Bronchial epithelial cell (primary cell): ENCODE results near the gene PAX5. TPM values are rescaled to one million over a fixed set of nuclear protein-coding genes. Genes with fewer than 3 reads are reported as not detected.
A peak's percentile ranks its signal among the peaks of the same experiment; 100 is the strongest.

Experiments
- DNase-seq: peaks from one replicate; pipeline ENCODE4 v3.0.0-alpha.2; 2010; ENCODE audit warnings: low read depth
- FAIRE-seq: peaks from 2 replicates; lab custom pipeline; 2011; peaks lifted over from hg19 to GRCh38; lab: Jason Lieb, UNC
- H3K27me3 ChIP-seq: 2 replicates; pipeline ENCODE4 v1.5.1; 2011; ENCODE audit warnings: low read length; ENCODE audit not compliant: control insufficient read depth, insufficient read depth
- H3K36me3 ChIP-seq: 2 replicates; pipeline ENCODE4 v1.5.1; 2011; ENCODE audit warnings: low read length; ENCODE audit not compliant: control insufficient read depth, insufficient read depth
- H3K4me3 ChIP-seq: 2 replicates; pipeline ENCODE4 v1.5.1; 2011; ENCODE audit warnings: mild to moderate bottlenecking, low read depth, low read length, control low read depth
- CTCF ChIP-seq: IDR thresholded peaks from 2 replicates; pipeline ENCODE4 v1.5.1; 2011; ENCODE audit warnings: mild to moderate bottlenecking, moderate library complexity, low read length, control low read depth, inconsistent platforms; ENCODE audit not compliant: insufficient read depth, severe bottlenecking
- total RNA-seq: library from RNA; depleted of rRNA; stranded (reverse); fragments of >200 nt; gene quantifications from 2 replicates; pipeline ENCODE4 v1.2.1, GENCODE V29; 2014

Gene PAX5
- total RNA-seq, 1 donor from 2014 or later: not detected

- FAIRE-seq (no peak), DNase-seq (no peak)
- TF ChIP-seq CTCF: no peak
- Histone ChIP-seq H3K36me3 (no peaks in the 10 kb centered on the region), H3K4me3 (no peak overlapping the region), H3K27me3 (peaks cover 10% of the 10 kb centered on the region)
These were observed 103.1 kb downstream of the PAX5 start for GRCh38 chr9:36930941-36931340.

DNA sequence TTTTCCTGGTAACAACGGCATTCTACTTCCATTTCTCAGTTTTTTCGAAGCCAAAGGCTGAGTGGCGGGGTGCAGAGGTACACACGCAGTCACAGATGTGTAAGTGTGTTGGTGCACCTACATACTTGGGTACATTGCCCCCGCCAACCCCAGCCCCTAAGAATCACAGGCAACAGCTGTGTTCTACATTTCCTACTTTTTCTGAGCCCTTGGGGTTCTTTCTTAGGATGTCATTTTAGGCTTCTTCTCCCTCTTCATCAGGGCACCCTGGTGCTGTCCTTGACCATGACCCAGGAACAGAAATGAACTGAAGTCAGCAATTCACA is 104.8 kb downstream of the PAX5 start:
- Histone ChIP-seq H3K27me3 (peaks cover 15% of the 10 kb centered on the region), H3K4me3 (no peak overlapping the region), H3K36me3 (no peaks in the 10 kb centered on the region)
- TF ChIP-seq CTCF: no peak
- FAIRE-seq (no peak), DNase-seq (no peak)

DNA sequence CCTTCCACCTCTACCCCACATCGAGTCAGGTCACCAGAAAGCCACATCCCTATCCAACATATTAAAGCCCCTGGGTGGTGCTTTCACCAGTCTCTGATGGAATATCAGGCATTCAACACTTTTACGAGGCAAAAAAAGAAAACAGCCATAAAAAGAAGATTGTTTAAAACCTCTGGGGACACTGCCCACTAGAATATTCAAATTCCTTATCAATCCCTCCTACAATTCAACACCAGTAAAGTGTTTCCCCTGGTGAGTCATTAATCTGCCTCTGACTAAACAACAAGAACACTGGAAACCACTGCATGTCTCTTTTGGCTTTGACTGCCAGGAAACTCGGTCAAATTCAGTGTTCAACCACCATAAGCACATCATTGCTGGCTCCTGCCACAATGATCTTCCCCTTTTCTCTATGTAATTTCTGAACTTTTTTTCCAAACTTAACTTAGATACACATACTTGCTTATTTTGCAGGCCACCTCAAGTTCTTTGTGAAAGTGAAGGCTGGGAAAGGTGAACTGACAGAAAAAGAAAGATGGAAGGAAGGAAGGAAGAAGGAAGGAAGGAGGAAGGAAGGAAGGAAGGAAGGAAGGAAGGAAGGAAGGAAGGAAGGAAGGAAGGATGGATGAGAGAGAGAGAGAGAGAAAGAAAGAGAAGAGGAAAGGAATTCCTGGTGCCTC is 105.3 kb downstream of the PAX5 start:
- no peak for TF ChIP-seq CTCF
- peaks cover 15% of the 10 kb centered on the region for H3K27me3 ChIP-seq
- H3K4me3 ChIP-seq: no peak overlapping the region
- peak; percentile 78 for DNase-seq
- no peak for FAIRE-seq
- no peaks in the 10 kb centered on the region for H3K36me3 ChIP-seq

- Histone ChIP-seq H3K4me3 (no peak overlapping the region), H3K27me3 (peaks cover 13% of the 10 kb centered on the region), H3K36me3 (no peaks in the 10 kb centered on the region)
- DNase-seq: no peak
- TF ChIP-seq CTCF: no peak
- no peak for FAIRE-seq
These were observed 105.9 kb downstream of the PAX5 start for GRCh38 chr9:36928210-36928609.

DNA sequence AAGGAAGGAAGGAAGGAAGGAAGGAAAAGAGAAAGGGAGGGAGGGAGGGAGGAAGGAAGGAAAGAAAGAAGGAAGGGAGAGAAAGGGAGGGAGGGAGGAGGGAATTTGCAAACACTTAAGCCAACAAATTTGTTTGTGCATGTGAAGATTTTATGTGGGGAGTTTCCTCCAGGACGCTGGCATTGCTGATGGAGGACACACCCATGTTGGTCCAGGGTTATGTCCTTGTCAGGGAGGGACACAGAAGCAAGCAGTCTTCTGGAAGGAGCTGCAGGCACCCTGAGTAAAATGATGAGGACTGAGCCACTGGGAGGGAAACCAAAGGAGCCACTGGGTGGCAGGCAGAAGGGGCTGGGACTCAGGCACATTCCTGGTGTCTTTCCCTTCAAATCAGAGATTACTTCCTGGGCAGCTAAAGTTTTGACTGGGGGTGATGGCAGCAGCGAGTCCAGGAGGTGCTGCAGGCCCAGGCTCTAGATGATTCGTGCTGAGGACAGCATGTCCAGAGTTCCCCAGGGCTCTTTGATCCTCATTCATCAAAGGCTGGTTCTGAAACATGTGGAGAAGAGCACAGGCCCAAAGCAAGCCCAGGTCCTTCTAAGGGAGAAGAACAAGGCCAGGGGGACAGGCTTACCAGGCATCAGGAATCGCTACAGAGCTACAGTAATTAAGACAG is 109.2 kb downstream of the PAX5 start:
- Histone ChIP-seq H3K36me3 (no peaks in the 10 kb centered on the region), H3K4me3 (no peak overlapping the region), H3K27me3 (peaks cover 18% of the 10 kb centered on the region)
- no peak for TF ChIP-seq CTCF
- FAIRE-seq (no peak), DNase-seq (no peak)
